Measurements from ENCODE around the gene GREM2. TPM values are rescaled to one million over a fixed set of nuclear protein-coding genes. Genes with fewer than 3 reads are reported as not detected.

Gene GREM2
- polyA plus RNA-seq (ENCODE audit: insufficient read length in 4 of 4): 1 to 10 TPM in 2 of 4 donors, under 1 TPM in 2; 0.49 to 1.4 (median 0.89) TPM

DNA sequence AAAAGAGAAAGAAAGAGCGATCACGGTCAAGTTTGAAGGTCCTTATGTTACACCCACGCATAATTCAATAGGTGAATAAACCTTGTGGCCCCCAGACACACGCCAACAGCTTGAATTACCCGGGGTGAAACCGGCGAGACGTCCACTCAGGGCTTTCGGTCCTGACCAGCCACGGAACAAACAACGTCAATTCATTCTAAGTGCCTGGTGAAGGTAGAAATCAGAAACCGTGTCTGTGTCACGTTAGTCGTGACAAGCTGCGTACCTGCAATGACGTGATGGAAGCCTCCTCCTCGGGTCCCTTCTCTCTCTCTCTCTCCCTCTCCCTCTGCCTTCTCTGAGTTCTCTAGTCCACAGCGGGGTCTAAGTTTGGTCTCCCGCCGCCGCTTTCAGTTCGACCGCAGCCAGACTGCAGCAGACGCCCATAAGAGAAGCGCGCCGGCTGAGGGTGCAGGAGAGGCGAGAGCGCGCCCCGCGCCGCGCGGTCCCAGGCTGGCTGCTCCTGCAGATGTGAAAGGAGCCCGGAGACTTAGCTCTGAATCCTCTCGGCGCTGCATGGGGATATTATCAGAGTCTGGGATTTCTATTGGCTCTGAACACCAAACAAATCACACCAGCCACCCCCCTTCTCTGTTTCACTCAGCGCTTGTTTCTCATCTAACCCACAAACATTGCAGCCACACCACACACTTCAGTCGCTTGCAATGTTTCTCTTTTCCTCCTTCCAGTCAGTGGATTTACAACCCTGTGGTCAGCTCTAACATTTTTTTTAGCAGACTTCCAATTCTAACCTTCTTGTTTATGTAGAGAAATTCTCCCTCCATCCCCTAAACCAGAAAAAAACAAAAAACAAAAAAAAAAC lies at the start of gene GREM2:
TSS of gene GREM2 (minus strand) at position 537 of the 862 bp plus-strand sequence. CDS start 118,680 bp downstream, outside the sequence.
- peak; percentile 33 to 53 (median 44) for DNase-seq (ENCODE audit: low read depth in 4 of 4, low spot score in 3 of 4)

DNA sequence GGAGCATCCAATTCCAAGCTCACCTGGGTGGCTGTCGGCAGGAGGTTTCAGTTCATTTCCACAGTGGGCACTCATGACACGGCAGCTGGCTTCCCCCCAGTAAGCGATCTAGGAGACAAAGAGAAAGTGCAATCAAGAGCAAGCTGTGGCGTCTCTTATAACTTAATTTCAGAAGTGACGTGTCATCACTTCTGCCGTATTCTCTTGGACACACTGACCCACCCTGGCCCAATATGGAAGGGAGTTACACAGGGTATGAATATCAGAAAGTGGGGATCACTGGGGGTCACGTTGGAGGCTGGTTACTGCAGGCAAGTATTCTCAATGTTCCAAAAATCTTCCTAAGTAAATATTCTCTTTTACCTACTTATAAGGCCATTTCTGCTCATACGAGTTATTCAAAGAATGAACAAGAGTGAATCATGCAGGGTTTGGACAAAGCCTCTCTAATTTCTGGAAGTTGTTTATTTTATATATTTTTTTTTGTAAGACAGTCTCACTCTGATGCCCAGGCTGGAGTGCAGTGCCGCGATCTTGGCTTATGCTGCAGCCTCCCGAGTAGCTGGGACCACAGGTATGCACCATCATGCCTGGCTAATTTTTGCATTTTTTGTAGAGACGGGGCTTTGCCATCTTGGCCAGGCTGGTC lies 46.5 kb upstream of the GREM2 start:
- DNase-seq (ENCODE audit: low read depth in 4 of 4, low spot score in 3 of 4): no peak

DNA sequence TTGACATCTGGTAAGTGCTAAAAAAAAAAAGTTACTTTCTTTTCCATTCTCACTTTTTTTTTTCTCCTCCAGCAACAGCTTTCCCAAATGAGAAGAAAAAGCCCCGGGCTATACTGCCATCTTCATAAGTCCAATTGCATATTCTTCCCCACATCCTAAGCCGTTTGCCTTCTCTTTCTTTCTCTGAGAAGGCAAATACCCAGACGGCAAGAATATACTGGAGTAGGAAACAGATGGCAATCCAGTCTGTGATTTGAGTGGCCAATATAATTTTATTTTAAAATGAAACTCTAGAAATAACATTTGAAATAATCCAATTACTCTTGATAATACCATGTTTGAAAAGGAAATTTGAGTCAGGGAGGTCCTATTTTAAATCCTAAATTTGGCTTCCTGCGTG lies 44.6 kb upstream of the GREM2 start:
- no peak for DNase-seq (ENCODE audit: low read depth in 4 of 4, low spot score in 3 of 4)

DNA sequence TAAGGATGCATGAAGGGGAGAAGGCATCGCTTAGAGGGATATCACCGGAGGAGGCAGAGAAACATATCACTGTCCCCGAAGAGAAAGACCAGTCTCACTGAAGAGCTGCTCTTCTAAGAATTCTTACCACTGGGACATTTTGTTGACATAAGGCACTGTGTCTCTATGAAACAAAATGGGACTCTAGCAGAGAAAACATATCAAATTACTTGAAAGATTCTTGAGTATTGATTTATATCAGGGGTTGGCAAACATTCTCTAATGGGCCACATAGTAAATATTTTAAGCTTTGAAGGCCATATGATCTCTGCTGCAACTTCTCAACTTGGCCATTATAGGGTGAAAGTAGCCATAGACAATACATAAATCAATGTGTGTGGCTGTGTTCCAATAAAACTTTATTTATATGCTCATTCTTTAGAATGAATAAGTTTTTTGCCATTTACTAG lies 41.0 kb upstream of the GREM2 start:
- DNase-seq (ENCODE audit: low read depth in 4 of 4, low spot score in 3 of 4): no peak

DNA sequence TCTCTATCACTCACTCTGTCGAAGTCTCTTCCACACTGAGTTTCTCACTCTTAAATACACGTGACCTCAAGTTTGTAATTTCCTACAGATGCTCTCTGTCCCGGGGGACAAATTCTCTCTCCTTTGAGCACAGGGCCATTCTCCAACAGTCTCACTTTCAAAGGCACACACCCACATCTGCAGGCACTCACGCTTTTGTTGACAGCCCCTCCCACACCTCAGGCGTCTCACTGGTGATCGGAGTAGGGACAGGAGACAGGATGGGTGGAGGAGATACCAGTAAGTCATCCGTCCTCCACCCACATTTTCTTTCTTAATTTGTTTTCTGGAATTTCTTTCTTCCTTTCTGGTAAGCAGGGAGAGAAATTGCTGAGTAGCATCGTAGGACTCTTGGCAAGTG lies 40.6 kb upstream of the GREM2 start:
- no peak for DNase-seq (ENCODE audit: low read depth in 4 of 4, low spot score in 3 of 4)

DNA sequence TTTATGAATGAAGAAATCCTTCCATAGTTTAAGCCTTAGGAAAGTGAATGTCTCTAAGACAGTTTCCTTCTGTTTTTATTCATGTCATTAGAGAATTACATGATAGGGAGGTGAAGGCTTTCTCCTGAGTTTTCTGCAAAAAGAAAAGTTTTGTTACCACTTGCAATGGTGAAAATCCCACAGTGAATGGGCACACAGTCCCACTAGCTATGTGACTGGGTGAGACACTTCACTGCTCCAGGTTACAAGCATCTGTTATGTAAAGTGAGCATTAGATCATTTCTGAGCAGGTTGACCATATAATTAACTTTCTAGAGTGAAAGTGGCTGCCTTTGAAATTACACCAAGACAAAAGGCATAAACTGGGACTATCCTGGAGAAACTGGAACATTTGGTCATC lies 38.9 kb upstream of the GREM2 start:
- DNase-seq (ENCODE audit: low read depth in 4 of 4, low spot score in 3 of 4): no peak

DNA sequence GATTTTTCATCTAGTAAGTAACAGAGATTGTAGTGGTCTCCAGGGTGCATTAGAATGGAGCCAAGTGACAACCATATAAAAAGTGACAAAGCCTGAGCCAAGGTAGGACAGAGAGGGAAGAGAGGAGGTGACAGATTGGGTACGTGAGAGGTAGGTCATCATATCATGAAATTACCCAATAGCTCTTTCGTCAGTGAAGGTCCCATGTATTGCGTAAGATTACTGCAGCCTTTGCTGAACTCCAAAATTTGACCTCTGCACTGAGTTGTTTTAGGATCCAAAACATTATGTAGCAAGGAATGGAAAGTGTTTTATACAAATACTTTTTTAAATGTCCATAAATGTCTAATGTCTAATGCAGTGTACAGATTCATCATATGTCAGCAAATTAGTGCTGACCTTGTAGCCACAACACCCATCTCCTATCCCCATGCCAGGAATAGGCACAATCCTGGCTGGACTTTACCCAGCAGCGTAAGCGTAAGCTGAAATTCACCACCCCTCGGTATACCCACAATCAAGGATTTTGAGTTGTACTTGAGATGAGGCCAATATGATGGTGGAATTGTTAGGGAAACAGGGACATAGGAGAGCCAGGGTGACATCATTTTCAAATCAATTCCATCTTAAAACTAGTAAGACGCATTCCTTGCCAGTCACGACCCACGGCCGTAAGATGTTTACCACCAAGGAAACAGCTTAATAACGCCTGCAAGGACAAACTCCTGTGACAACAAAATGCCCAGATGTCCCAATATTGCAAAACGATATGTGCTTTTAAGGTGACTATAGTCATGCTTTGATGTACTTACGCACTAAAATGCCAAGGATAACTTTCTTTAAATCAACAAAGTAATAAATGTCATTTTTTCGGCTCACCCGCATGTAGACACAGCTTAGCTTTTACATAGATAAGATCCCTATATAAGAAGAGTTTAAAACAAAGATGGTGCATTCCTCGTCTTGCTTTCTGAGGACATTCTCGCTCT lies 38.1 kb upstream of the GREM2 start:
- no peak for DNase-seq (ENCODE audit: low read depth in 4 of 4, low spot score in 3 of 4)

DNA sequence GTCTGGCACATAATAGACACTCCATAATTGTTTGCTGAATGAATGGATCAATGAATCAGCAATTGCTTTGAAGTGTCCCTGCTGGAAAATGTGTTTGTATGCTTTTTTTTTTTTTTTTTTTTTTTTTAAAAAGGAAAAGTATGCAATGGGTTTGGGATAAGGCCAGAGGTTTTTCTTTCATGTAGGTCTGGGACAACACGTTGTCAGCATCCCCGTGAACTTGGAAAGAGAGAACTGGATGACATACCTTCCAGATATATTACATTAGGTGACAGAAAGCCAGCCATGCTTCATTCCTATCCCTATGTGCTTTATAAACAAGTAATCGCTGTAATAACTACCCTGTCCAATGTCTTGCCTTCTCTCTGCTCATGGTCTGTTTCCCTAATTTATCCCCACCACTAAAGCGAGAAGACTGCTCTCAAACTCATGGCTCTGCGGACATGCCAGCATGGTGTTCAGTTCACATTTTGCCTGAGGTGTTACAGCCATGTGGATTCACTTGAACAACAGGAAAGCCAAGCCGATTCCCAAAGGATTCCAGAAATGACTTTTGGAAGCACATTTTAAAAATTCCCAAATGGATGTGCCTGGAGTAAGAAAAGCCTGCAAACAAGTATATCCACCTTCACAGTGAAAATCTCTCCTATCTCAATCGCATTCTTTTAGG lies 34.8 kb upstream of the GREM2 start:
- DNase-seq (ENCODE audit: low read depth in 4 of 4, low spot score in 3 of 4): no peak

DNA sequence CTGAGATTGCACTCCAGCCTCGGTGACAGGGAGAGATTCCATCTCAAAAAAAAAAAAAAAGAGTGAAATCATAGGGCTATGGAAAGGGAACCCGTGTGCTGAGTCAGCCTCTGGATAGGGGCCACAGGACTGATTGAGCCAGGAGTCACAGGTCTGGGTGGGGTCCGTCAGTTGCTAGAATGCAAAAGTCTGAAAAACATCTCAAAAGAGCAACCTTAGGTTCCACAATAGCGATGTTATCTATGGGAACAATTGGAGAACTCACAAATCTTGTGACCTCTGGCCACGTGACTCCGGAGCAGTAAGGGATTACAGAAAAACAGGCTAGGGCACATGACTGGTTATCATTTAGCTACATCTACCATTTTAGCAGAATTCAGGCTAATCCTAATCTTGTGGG lies 32.8 kb upstream of the GREM2 start:
- no peak for DNase-seq (ENCODE audit: low read depth in 4 of 4, low spot score in 3 of 4)

DNA sequence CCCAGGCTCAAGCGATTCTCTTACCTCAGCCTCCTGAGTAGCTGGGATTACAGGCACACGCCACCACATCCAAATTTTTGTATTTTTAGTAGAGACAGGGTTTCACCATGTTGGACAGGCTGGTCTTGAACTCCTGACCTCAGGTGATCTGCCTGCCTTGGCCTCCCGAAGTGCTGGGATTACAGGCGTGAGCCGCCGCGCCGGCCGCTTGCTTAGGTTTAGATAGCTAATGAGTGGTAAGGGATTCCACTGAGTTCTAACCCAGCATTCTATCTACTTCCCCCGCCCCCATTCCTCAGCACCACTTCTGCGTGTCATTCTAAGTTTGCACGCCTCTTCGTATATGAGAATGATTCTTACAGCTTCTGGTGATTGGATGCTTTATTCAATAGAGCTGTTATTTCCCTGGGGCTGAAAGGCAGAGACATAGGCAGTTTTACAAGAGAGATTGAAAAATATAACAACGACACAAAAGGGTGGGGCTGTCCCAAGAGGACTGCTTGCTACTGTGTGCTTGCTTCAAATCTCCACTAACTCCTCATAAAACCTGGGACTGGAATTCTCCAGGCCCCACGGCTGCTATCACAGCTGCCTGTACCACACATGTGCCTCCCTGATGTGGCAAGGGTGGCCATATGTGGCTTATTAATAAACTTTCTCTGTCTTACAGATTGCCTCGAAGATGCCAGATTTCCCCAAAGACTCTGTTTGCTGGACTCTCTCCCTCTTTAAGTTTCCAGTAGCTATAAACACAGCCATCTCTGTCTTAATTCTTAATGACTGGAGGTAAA lies 23.7 kb upstream of the GREM2 start:
- DNase-seq (ENCODE audit: low read depth in 4 of 4, low spot score in 3 of 4): no peak

DNA sequence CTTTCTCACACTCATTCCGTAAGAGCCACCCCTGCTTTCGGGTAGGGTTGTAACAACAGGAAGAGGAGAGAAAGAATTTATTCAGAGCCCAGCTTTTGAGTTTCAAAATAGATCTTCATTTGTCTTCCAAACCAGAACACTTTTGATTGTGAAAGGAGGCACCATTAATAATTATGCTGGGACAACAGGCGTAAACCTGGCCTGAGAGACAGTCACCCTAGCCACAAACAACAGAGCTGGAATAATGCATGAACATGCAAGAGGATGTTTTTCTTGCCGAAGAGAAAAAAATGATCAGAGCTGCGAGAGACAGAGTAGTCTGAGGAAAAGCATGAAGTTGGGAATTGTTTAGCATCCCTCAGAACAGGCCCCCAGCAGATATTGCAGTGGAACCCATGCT lies 18.5 kb upstream of the GREM2 start:
- DNase-seq (ENCODE audit: low read depth in 4 of 4, low spot score in 3 of 4): no peak

DNA sequence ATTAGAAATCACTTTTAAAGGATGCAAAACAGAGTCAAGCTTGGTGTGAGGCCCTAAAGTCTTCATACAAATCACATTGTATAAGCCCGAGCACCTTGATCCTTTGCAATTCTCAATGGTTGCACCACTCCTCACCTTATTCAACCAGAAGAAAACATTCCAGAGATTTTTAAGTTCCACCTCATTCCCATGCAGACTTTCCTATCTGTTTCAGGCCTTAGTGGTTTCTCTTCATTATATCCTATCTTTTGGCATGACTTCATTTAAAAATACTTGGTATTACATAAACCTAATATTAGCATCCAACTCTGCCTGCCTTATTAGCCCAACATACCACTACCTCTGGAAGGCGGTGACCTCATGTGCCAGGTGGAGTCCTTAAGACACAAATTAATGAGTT lies 9.3 kb upstream of the GREM2 start:
- no peak for DNase-seq (ENCODE audit: low read depth in 4 of 4, low spot score in 3 of 4)

DNA sequence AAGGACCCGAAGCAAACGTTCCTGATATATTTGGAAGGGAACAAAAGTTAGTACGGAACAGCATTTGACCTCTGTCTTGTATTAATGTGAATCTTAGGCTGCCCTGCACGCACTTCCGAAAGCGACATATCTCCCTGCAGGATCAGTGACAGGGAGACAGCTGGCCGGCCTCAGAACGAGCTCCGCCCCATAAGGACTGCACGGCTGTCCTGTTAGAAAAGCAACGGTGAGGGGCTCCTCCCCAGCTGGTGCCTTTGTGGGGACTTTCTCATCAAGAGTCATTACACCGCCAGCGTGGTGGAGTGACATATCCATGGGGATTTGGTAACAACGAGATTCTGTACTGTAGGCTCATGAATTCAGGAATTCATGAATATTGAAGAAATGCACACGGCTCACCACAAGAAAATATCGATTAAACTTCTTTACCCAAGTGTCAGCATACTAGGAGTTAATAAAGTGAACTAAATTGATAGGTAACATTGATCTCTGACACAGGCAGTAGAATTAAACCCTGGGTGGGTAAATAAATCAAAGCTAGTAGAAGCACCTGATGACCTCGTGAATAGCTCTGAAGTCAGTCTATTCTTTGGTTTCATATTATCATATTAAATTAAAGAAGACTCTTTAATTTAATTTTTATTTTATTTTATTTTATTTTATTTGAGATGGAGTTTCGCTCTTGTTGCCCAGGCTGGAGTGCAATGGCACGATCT lies 8.1 kb upstream of the GREM2 start:
- peak; percentile 14 to 35 (median 31) for DNase-seq (ENCODE audit: low read depth in 4 of 4, low spot score in 3 of 4)

DNA sequence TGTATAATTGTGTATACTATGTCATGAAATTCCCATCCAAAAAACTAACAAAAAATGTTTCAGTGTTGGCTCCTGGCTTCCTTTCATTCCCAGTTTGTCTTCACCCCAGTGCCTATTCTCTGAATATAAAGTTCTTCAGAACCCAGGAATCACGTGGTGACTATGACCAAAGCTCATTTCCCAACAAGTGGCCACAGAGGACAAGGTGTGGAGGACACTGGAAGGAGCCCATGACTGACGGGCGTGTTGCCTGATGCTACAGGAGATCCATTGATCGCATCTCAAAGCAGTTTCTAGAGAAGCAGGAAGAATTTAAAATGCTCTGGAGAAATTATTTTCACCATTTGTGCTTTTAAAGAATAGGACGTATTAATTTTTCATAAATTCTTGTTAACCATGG lies 7.4 kb upstream of the GREM2 start:
- no peak for DNase-seq (ENCODE audit: low read depth in 4 of 4, low spot score in 3 of 4)

DNA sequence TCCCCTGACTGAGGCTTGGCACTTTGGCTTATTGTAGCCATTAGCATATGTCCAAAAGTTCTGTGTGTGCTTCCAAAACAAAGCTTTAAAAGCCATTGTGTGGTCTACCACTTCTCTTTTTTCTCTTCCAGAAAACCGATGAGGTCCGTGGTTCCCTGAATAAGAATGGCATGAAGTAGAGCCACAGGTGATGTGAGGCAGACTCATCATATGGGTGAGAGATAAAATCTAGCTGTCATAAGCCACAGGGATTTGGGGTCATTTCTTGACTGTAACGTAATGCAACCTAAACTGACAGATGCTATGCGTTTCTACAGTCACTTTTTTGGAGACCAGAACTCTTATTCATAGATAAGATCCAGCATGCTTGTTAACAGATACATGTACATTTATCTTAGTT lies 7.0 kb upstream of the GREM2 start:
- no peak for DNase-seq (ENCODE audit: low read depth in 4 of 4, low spot score in 3 of 4)

DNA sequence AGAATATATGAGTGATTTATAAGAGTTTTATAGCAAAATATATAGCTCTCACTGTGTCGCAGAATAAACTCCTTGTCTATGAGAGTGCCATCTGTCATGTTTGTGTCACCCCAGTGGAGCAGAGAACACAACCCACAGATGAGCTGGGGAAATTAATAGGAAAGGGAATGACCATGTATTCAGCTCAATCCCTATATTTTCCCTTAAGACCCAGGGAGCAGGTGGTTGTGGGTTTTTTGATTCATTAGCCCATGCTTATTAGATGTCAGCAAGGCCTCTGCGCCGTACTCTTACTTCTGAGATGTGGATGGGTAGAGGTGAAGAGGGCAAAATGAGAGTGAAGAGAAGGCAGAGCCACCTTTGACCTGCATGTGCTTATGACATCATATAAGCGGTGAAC lies 4.1 kb upstream of the GREM2 start:
- DNase-seq (ENCODE audit: low read depth in 4 of 4, low spot score in 3 of 4): no peak

DNA sequence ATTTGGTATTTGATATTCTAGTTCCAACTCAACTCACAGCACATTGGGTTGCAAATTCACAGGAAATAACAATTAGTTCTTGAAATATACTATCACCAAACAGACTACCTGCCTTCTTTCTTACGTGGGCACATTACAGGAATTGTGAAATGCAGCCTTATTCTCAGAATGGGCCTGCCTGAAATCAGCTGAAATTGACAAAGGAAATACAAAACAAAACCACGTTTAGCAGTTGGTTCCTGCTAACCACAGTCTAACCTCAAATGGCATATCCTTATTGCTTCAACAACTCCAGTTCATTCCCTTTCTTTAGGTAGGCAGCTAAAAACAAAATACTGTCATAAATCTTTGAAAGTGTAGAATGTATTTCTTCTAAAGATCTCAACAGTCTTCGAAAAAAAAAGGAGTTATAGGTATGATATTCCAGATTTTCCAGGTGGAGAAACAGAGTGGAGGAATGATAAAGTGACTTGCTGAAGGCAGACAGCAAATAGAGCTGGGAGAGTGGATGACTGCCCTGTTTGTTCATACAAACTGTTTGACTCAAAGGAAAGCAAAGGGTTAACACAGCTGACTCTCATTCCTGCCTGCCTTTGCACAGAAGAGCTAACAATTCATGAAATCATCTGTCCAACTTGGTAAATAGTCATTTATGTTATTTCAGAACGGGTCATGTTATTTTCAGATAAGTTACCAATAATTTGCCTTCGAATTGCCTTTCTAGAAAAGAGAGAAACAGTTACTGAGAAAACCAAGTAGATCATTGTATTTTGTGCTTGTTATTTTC lies 1.6 kb upstream of the GREM2 start:
- DNase-seq (ENCODE audit: low read depth in 4 of 4, low spot score in 3 of 4): no peak

DNA sequence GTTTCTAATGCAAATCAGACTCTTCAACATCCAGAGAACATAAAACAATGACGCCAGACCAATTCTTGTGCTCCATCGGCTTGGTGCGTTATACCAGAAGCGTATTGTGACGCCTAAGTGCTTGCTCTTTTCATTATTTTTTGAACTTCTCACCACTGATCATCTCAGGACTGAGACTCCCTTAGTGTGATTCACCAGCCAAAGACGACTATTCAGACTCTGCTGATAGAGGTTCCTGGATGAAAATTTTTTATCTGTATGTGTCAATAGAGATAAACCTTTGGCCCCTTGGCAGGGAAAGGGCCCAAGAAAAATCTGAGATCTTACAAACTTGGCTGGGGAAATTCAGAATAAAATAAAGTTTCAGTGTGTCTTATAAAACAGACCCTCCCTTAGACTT lies 856 bp upstream of the GREM2 start:
- no peak for DNase-seq (ENCODE audit: low read depth in 4 of 4, low spot score in 3 of 4)
